ENCODE results near the gene RAPGEF5. TPM values are rescaled to one million over a fixed set of nuclear protein-coding genes. Genes with fewer than 3 reads are reported as not detected.

Gene RAPGEF5
- total RNA-seq, 1 experiment from 2014 or later, result 13.3 TPM

DNA sequence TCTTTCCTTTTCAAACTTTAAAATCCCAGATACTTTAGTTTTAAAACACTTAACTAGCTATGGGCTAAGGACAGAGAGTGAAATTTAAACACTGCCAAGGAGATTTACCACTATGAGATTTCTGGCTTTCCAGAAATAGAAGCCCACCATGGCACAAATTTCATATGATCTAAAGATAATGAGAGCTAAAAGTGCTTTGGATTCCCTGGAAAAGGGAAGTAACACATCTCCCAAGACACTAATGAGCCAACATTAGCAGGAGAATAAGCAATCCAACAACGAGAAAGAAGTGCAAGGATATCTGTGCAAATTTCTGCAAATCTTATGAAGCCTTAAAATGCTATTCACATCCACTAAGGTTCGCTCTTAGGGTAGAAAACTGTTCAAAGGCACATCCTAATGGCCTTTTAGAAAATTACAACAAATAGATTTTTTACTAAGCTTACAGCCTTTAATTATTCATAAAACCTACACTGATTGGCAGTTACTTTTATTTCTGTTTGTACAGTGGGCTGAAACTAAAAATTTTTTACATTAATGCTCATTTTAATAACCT is 100.3 kb downstream of the RAPGEF5 start:
- no peak overlapping the region for H3K4me3 Mint-ChIP-seq
- no peak overlapping the region for H3K14ac ChIP-seq (ENCODE audit: insufficient read depth, low read length)
- no peak overlapping the region for H2BK5ac ChIP-seq (ENCODE audit: insufficient read length, low read length)
- H2AK5ac ChIP-seq (ENCODE audit: insufficient read length, low read length), result no peak overlapping the region
- H3K4me1 Mint-ChIP-seq, result peaks cover 18% of the 10 kb centered on the region in 2 experiments
- DNase-seq, result no peak
- H3K27ac ChIP-seq (ENCODE audit: insufficient read length, low read depth, low read length), result no peak overlapping the region
- H3K4me2 ChIP-seq (ENCODE audit: insufficient read depth, insufficient read length, low read length), result no peak overlapping the region
- peak overlapping the region; percentile 20 for H2BK12ac ChIP-seq (ENCODE audit: insufficient read length, low read depth, low read length)
- H3K27me3 Mint-ChIP-seq (ENCODE audit: low read depth), result no peaks in the 10 kb centered on the region
- no peak overlapping the region for H2AFZ ChIP-seq (ENCODE audit: low read length)
- H3K18ac ChIP-seq (ENCODE audit: insufficient read length, low read depth, low read length), result no peak overlapping the region
- H3K4ac ChIP-seq (ENCODE audit: low read depth, low read length), result no peak overlapping the region
- H4K20me1 ChIP-seq (ENCODE audit: control insufficient read depth, insufficient read depth, insufficient read length), result no peaks in the 10 kb centered on the region
- H2BK20ac ChIP-seq (ENCODE audit: low read depth, low read length, poor library complexity, severe bottlenecking), result no peak overlapping the region
- H4K91ac ChIP-seq (ENCODE audit: insufficient read length, low read depth, low read length), result no peak overlapping the region
- TF ChIP-seq, protein P1, sequence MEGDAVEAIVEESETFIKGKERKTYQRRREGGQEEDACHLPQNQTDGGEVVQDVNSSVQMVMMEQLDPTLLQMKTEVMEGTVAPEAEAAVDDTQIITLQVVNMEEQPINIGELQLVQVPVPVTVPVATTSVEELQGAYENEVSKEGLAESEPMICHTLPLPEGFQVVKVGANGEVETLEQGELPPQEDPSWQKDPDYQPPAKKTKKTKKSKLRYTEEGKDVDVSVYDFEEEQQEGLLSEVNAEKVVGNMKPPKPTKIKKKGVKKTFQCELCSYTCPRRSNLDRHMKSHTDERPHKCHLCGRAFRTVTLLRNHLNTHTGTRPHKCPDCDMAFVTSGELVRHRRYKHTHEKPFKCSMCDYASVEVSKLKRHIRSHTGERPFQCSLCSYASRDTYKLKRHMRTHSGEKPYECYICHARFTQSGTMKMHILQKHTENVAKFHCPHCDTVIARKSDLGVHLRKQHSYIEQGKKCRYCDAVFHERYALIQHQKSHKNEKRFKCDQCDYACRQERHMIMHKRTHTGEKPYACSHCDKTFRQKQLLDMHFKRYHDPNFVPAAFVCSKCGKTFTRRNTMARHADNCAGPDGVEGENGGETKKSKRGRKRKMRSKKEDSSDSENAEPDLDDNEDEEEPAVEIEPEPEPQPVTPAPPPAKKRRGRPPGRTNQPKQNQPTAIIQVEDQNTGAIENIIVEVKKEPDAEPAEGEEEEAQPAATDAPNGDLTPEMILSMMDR (conservative IDR thresholded peaks at IDR 0.05), result no peak
- H3K9me3 ChIP-seq (ENCODE audit: control insufficient read depth, low read depth, low read length), result no peaks in the 10 kb centered on the region
- H3K56ac ChIP-seq (ENCODE audit: insufficient read length, low read depth, low read length), result no peak overlapping the region
- H3K27me3 ChIP-seq (ENCODE audit: insufficient read depth, low read length), result no peaks in the 10 kb centered on the region
- H3K79me1 ChIP-seq (ENCODE audit: insufficient read depth, low read depth, low read length, poor library complexity, severe bottlenecking), result no peaks in the 10 kb centered on the region
- H3K23me2 ChIP-seq (ENCODE audit: insufficient read length, low read depth, low read length, poor library complexity, severe bottlenecking), result no peaks in the 10 kb centered on the region
- no peak overlapping the region for H3K23ac ChIP-seq (ENCODE audit: insufficient read length, low read depth, low read length)
- H3K9ac ChIP-seq (ENCODE audit: extremely low read depth, insufficient read length, low read length), result no peak overlapping the region
- peaks cover 4% of the 10 kb centered on the region for H3K4me1 ChIP-seq (ENCODE audit: insufficient read depth, low read length)
- peak overlapping the region in 1 of 3 experiments; percentile 73; a peak in 1 of 7 replicates for H3K27ac Mint-ChIP-seq
- H2BK15ac ChIP-seq (ENCODE audit: low read depth, low read length), result no peak overlapping the region
- no peak overlapping the region for H4K8ac ChIP-seq (replicated peaks; ENCODE audit: insufficient read length, low read depth, low read length)
- H3K79me2 ChIP-seq (ENCODE audit: insufficient read depth, low read length), result no peaks in the 10 kb centered on the region
- no peak overlapping the region for H3T11ph ChIP-seq (ENCODE audit: low read length)
- H3K9me3 Mint-ChIP-seq, result no peaks in the 10 kb centered on the region
- WGBS (ENCODE audit: extremely low coverage, insufficient read length, low lambda C conversion rate), result no CpG with 5 or more reads among the region's 2 CpGs
- H4K5ac ChIP-seq (ENCODE audit: insufficient read length, low read depth, low read length), result no peak overlapping the region
- H3K36me3 Mint-ChIP-seq (ENCODE audit: insufficient read depth in 1 of 3, low read depth in 3 of 3), result peaks cover 5 to 11% (median 7%) of the 10 kb centered on the region in 3 experiments; a peak in 4 of 7 replicates
- H2BK120ac ChIP-seq (ENCODE audit: low read depth, low read length, poor library complexity, severe bottlenecking), result no peak overlapping the region

Data from H9 (cell line).